Measurements from ENCODE around the gene TMEFF1.

TMEFF1 gene, protein sequence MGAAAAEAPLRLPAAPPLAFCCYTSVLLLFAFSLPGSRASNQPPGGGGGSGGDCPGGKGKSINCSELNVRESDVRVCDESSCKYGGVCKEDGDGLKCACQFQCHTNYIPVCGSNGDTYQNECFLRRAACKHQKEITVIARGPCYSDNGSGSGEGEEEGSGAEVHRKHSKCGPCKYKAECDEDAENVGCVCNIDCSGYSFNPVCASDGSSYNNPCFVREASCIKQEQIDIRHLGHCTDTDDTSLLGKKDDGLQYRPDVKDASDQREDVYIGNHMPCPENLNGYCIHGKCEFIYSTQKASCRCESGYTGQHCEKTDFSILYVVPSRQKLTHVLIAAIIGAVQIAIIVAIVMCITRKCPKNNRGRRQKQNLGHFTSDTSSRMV
- total RNA-seq, result 0 to 0.11 (median 0) reads per million in 9 experiments

DNA sequence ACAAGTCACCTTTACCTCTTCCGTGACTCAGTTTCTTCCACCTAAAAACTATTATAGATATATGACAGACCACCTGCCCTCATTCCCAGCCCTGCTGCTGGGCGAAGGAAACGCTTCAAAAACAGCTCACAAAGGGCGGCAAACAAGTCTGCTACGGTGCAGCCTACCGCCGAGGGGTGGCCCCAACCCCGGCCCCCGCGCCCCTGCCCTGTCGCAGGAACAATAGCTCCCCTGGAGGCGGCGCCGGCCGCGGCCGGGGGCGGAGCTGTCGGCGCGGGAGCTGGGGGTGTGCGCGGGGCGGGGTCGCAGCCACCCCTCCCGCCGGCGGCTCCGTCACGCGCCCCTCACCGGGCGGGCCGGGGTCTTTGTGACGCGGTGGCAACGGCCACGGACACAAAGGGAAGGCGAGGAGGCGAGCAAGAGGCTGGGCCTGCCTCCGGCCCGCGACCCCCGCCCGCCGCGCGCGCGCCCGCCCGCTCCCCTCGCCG is at the start of gene TMEFF1:
TMEFF1 (plus strand) TSS at position 362 of the 488 bp plus-strand sequence. CDS start 396 bp downstream, outside the sequence.
- H3K27me3 Mint-ChIP-seq, result peaks cover 28 to 51% of the 10 kb centered on the region in 2 donors
- no peak within 1 kb of the TSS for H3K27ac Mint-ChIP-seq
- DNase-seq, result no peak

DNA sequence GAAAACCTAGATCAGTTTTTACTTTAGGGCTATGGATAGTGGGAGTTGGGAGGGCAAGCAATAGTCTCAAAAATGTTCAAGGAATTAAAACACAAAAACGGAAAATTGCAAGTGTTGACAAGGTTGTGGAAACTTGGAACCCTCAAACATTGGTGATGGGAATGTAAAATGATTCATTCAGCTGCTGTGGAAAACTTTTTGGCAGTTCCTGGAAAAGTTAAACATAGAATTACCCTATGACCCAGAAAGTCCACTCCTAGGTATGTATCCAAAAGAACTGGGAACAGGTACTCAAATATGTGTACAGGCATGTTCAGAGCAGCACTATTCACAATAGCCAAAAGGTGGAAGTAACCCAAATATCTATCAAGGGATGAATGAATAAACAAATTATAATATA is 47.2 kb upstream of the TMEFF1 start:
- ATAC-seq (replicated peaks), result no peak
- H3K9me3 Mint-ChIP-seq, result no peaks in the 10 kb centered on the region
- peaks cover 7 to 16% of the 10 kb centered on the region in 2 donors for H3K27me3 Mint-ChIP-seq
- peaks cover 22 to 37% of the 10 kb centered on the region in 2 donors for H3K4me1 Mint-ChIP-seq (ENCODE audit: low read depth in 2 of 2)
- H3K27ac Mint-ChIP-seq, result peak overlapping the region in 1 of 2 donors; percentile 90
- no peak for DNase-seq
- peak overlapping the region; percentile 95 to 98 for H3K4me3 Mint-ChIP-seq
- peaks cover 6% of the 10 kb centered on the region for H3K36me3 Mint-ChIP-seq (ENCODE audit: insufficient read depth)

More for the DNA sequence above, at the start of gene TMEFF1:
- H3K4me1 Mint-ChIP-seq (ENCODE audit: low read depth in 2 of 2), result peaks cover 4 to 6% of the 10 kb centered on the region in 2 donors
- peak; percentile 70 for ATAC-seq (replicated peaks)
- peak within 1 kb of the TSS; percentile 56 to 68 for H3K4me3 Mint-ChIP-seq
- no peaks in the 10 kb centered on the region for H3K36me3 Mint-ChIP-seq (ENCODE audit: insufficient read depth)
- H3K9me3 Mint-ChIP-seq, result no peaks in the 10 kb centered on the region

DNA sequence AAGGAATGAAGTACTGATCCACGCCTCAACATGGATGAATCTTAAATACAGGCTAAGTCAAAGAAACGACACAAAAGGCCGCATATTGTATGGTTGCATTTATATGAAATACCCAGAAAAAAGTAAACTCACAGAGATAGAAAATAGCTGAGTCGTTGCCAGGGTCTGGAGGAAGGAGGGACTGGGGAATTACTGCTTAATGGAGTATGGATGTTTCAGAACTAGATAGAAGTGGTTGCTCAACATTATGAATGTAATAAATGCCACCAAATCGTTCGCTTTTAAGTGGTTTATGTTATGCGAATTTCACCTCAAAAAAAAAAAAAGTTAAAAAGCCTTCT is 46.8 kb upstream of the TMEFF1 start:
- peaks cover 22 to 38% of the 10 kb centered on the region in 2 donors for H3K4me1 Mint-ChIP-seq (ENCODE audit: low read depth in 2 of 2)
- peaks cover 6% of the 10 kb centered on the region for H3K36me3 Mint-ChIP-seq (ENCODE audit: insufficient read depth)
- H3K27ac Mint-ChIP-seq, result peak overlapping the region; percentile 90 to 96
- no peak for DNase-seq
- ATAC-seq (replicated peaks), result no peak
- H3K9me3 Mint-ChIP-seq, result no peaks in the 10 kb centered on the region
- H3K27me3 Mint-ChIP-seq, result peaks cover 7 to 16% of the 10 kb centered on the region in 2 donors
- peak overlapping the region; percentile 95 to 98 for H3K4me3 Mint-ChIP-seq

DNA sequence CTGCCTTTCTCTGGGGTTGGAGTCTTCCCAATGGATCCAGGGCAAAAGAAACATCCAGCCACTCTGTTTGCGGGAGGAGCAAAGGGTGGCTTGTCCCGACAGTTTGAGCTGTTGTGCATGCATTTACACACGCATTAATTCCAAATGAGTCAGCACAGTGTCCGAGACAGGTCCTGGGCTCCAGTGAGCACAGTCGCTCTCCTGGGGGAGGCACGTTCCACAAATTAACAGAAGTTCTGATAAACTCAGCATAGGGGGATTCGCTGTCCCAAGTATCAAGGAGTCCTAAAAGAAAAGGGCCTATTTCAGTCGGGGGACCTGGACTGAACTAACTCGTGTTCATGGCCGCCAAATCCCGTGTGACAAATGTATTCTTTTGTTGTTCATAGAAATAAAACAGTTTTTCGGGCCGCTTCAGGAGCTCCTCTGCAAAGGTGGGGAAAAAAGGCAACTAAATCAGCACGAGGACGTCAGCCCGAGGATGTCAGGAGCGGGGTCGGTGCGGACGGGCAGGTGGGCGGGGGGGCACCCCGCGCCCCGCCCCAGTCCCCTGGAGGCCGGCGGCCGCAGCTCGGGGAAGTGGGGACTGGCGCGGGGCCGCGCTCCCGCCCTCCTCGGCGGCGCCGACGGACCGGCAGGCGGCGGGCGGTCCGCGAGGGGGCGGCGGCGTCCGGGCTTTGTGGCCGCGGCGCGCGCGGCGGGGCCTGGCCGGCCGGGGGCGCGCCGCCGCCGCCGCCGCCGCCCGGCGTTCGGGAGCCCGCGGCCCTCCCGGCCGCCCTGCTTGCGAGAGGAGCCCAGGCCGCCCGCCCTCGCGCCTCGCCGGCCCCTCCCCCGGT is 46.2 kb upstream of the TMEFF1 start, which contains the start of gene MSANTD3:
MSANTD3 (plus strand) TSS at position 614 of the 836 bp plus-strand sequence. CDS start 14,796 bp downstream, outside the sequence.
- H3K27ac Mint-ChIP-seq, result peak within 1 kb of the TSS; percentile 90 to 96
- H3K4me3 Mint-ChIP-seq, result peak within 1 kb of the TSS; percentile 95 to 98
- ATAC-seq (replicated peaks) (peak; percentile 85), DNase-seq (peak; percentile 20 to 48 (median 42))
- peaks cover 5 to 12% of the 10 kb centered on the region in 2 donors for H3K27me3 Mint-ChIP-seq
- H3K9me3 Mint-ChIP-seq, result no peaks in the 10 kb centered on the region
- H3K36me3 Mint-ChIP-seq (ENCODE audit: insufficient read depth), result peaks cover 6% of the 10 kb centered on the region
- peaks cover 26 to 42% of the 10 kb centered on the region in 2 donors for H3K4me1 Mint-ChIP-seq (ENCODE audit: low read depth in 2 of 2)

DNA sequence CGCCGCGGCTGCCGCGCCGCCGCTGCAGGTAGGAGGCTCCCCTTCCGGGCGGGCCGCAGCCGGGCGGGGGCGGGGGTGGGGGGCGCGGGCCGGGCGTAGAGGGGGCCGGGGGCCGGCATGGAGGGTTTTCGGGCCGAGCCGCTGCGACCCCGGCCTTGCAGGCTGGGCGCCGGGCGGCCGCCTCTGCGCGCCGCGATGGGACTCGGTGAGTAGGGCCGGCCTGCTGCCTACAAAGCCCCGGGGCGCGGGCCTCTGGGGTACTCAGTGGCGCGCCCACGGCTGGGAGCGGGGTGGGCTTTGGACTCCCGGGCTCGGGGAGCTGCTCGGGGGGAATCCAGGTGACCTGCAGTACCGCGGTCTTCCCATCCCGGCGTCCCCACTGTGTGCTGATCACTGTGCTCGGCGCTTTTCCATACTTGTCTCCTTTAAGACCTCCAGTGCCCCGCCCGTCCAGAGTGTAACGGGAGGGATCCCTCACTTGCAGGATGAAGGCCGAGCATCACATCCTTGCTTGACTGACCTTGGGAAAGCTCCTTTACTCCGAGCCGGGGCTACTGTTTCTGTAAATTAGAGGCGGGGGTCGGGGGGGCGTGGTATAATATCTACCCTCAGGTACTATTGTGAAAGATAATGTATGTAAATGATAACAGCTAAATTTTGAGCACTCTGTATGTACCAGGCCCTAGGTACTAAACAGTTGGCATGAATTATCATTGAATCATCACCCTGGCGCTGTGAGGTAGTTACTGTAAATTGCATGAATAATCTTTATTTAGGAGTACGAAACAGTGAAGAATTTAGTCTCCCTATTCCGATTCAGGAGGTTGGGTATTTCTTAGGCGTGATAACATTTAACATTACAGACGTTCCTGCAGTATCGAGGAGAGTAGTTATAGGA is 45.3 kb upstream of the TMEFF1 start:
- peaks cover 0 to 3% of the 10 kb centered on the region in 2 donors for H3K27me3 Mint-ChIP-seq
- H3K9me3 Mint-ChIP-seq, result no peaks in the 10 kb centered on the region
- peaks cover 6% of the 10 kb centered on the region for H3K36me3 Mint-ChIP-seq (ENCODE audit: insufficient read depth)
- peak overlapping the region; percentile 73 to 75 for H3K4me3 Mint-ChIP-seq
- peaks cover 29 to 44% of the 10 kb centered on the region in 2 donors for H3K4me1 Mint-ChIP-seq (ENCODE audit: low read depth in 2 of 2)
- ATAC-seq (replicated peaks), result peak; percentile 44
- H3K27ac Mint-ChIP-seq, result peak overlapping the region; percentile 62 to 84
- DNase-seq, result peak in 1 of 3 experiments; percentile 2

DNA sequence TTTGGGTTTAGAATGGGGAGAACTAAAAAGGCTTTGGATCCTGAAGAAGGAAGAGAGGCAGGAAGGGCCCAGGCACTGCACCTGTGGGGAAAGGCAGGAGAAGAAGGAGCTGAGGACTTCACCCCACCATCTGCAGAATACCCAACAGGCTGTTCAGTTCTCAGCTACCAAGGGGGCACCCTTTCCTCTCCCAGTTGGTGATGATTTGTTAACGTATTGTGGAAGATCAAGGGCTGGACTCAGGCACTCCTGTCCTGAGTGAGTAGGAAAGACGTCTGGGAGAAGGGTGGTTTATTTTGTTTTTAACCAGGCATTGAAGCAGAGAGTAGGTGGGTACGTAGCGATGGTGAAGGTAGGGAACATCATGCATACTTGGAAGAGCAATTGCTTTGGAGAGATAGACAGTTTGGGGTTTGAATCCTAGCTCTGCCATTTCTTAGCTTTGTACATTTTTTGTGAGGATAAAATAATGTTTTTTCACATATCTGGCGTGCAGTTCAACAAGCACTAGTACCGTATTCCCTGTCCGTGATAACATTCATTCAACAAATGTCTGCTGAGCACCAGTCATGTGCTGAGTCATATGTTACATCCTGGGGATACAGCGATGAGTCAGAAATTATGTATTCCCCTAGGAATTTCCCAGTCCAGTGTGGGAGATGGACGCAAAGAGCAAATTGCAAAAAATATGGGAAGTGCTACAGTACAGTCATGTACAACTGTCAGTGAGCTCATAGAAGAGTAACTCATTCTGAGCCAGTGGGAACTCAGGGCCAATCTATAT is 43.9 kb upstream of the TMEFF1 start:
- H3K4me3 Mint-ChIP-seq, result peak overlapping the region in 1 of 2 donors; percentile 75
- no peaks in the 10 kb centered on the region for H3K9me3 Mint-ChIP-seq
- no peaks in the 10 kb centered on the region for H3K27me3 Mint-ChIP-seq
- peak overlapping the region; percentile 27 to 57 for H3K27ac Mint-ChIP-seq
- H3K36me3 Mint-ChIP-seq (ENCODE audit: insufficient read depth), result peaks cover 6% of the 10 kb centered on the region
- ATAC-seq (replicated peaks) (no peak), DNase-seq (no peak)
- peaks cover 30 to 46% of the 10 kb centered on the region in 2 donors for H3K4me1 Mint-ChIP-seq (ENCODE audit: low read depth in 2 of 2)

DNA sequence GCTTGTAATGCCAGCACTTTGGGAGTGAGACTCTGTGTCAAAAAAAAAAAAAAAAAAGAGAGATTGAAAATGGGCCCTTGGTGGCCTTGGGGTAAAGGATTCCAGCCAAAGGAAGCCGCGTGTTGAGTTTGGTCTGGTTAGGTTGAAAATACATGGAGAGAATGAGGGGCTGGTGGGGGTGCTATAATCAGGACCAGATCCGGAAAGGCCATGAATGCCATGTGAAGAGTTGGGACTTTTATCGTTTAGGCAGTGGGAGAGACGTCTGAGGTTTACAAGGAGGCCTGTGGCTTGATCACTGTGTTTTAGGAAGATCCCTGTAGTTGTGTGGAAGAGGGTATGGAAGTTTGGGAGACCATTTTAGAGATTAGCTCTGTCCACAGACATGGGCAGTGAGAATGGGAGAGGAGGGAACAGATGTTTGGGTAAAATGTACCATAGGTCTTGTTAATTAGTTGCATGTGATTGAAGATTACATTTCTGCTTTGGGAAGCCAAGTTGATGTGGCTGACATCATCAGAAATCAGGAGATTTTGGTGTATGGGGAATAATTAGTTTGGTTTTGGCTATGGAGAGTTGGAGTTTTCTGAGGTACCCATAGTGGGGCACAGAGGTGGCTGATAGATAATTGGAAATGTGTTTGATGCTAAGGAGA is 42.5 kb upstream of the TMEFF1 start:
- no peak for ATAC-seq (replicated peaks)
- peaks cover 30 to 50% of the 10 kb centered on the region in 2 donors for H3K4me1 Mint-ChIP-seq (ENCODE audit: low read depth in 2 of 2)

DNA sequence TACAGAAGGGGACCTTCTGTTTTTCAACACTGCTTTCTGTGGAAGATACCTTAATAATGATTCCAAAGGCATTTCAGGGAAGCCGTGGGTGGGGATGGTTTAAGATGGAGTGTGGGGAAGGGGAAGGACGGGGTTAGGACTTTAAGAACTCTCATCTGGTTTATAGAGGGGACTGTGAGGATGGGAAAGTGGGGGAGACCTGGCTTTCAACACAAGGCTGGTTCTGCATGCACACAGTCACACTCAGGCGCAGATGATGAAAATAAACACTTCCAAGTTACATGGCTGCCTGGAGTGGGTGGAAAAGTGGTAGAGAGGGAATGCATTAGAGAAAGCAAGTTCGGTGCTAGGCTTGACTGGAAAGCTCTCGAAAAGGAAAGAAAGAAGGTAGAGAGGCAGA is 41.1 kb upstream of the TMEFF1 start:
- Mint-ChIP-seq H3K4me3 (no peak overlapping the region), H3K4me1 (ENCODE audit: low read depth in 2 of 2) (peaks cover 24 to 42% of the 10 kb centered on the region in 2 donors), H3K9me3 (no peaks in the 10 kb centered on the region), H3K36me3 (ENCODE audit: insufficient read depth) (peaks cover under 1% of the 10 kb centered on the region), H3K27ac (peak overlapping the region; percentile 16 to 35), H3K27me3 (no peaks in the 10 kb centered on the region)
- ATAC-seq (replicated peaks) (no peak), DNase-seq (no peak)

More for the DNA sequence above, 42.5 kb upstream of the TMEFF1 start:
- Mint-ChIP-seq H3K36me3 (ENCODE audit: insufficient read depth) (peaks cover 6% of the 10 kb centered on the region), H3K27me3 (no peaks in the 10 kb centered on the region), H3K27ac (peak overlapping the region in 1 of 2 donors; percentile 57), H3K4me3 (no peak overlapping the region), H3K9me3 (no peaks in the 10 kb centered on the region)
- DNase-seq, result no peak

DNA sequence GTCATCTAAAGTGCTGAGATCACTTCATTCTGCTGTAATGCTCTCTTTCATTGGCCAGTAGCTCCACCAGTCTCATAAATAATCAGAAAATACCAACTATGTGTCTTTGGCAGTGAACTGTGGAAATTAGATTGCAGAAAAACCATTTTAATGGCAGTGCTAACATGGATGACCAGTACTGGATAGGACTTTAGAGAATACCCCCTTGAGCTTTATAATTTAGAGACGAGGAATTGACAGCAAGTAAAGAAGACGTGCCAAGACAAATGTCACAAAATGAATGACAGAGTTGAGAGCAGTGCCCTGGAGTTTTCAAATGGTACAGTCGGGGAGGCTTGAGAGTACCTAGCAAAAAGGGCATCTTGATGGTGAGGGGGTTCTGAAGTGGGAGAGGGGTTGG is 40.2 kb upstream of the TMEFF1 start:
- Mint-ChIP-seq H3K27ac (no peak overlapping the region), H3K4me1 (ENCODE audit: low read depth in 2 of 2) (peaks cover 27 to 45% of the 10 kb centered on the region in 2 donors), H3K4me3 (no peak overlapping the region), H3K27me3 (no peaks in the 10 kb centered on the region), H3K9me3 (no peaks in the 10 kb centered on the region), H3K36me3 (ENCODE audit: insufficient read depth) (no peaks in the 10 kb centered on the region)
- ATAC-seq (replicated peaks) (no peak), DNase-seq (no peak)

DNA sequence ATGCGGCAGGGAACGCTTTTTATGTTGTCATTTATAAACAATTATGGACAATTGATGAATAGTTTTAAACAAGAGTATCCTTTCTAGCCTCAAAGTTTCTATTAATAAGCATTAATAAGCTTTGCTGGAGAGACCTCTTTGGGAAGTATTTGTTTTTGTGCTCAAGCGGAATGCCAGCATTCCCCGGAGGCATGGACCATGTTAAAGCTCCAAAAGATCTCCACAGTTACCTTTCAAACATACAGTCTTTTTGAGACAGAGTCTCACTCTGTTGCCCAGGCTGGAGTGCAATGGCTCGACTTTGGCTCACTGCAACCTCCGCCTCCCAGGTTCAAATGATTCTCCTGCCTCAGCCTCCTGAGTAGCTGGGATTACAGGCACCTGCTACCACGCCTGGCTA is 36.4 kb upstream of the TMEFF1 start:
- peaks cover 8% of the 10 kb centered on the region for H3K36me3 Mint-ChIP-seq (ENCODE audit: insufficient read depth)
- H3K27ac Mint-ChIP-seq, result peak overlapping the region; percentile 66 to 78
- ATAC-seq (replicated peaks), result no peak

DNA sequence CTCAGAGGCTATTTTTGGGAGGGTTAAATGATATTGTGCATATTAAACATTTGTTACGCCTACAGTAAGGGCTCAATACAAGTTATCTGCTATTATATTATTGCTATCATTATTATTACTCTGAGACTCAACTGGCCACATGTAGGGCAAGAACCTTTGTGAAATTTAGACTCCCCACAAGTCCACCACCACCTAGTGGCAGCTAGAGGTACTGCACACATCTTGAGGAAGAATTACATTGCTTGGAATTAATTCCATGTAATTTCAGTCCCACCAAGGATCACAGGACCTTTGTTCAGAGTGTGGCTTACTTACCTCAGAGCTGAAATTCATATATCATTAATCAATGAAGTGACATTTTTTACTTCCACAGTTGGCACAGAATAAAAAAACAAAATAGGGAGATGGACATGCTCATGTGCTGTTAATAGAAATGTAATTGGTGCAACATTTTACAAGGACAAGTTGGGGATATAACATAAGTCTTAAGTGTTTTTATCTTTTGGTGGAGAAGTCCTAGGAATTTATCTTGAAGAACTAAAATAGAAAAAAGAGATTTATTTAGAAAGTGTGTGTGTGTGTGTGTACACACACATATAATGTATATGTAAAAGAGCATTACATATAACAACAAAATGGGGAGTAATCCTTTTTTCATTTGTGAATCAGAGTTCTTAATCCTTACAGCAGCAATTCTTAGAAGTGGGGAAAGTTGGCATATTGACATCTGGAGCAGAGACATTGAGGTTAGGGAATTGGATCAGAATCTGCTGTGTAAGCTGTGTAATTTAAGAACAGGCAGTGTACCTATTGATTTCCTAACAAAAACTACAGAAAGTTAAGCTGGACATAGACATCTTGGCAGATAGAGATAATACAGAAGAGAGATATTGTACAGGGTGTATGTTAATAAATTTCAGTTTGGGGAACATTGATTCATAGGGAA is 34.8 kb upstream of the TMEFF1 start:
- DNase-seq (peak; percentile 63 to 66 (median 64)), ATAC-seq (replicated peaks) (peak; percentile 55)
- Mint-ChIP-seq H3K9me3 (no peaks in the 10 kb centered on the region), H3K27ac (no peak overlapping the region), H3K36me3 (ENCODE audit: insufficient read depth) (peaks cover 20% of the 10 kb centered on the region), H3K4me1 (ENCODE audit: low read depth in 2 of 2) (peaks cover 6 to 16% of the 10 kb centered on the region in 2 donors), H3K4me3 (no peak overlapping the region), H3K27me3 (no peaks in the 10 kb centered on the region)

More for the DNA sequence above, 36.4 kb upstream of the TMEFF1 start:
- Mint-ChIP-seq H3K9me3 (no peaks in the 10 kb centered on the region), H3K27me3 (no peaks in the 10 kb centered on the region), H3K4me3 (no peak overlapping the region), H3K4me1 (ENCODE audit: low read depth in 2 of 2) (peaks cover 11 to 18% of the 10 kb centered on the region in 2 donors)
- DNase-seq, result no peak

All from effector memory CD8-positive, alpha-beta T cell (primary cell).